Suprapubic skin (tissue), 4 donors: ENCODE results near the gene ACTN3. TPM values are rescaled to one million over a fixed set of nuclear protein-coding genes. Genes with fewer than 3 reads are reported as not detected.

Experiments used
- DNase-seq, 2 donors: peaks; one replicate each; pipeline ENCODE4 v3.0.0-alpha.2; 2019; ENCODE audit warnings: low spot score in 2 of 2
- H3K27ac ChIP-seq: fragments of 200-600 bp; sonication (generic); one replicate; pipeline ENCODE4 v1.5.1; 2019
- H3K27me3 ChIP-seq: fragments of 200-600 bp; sonication (generic); one replicate; pipeline ENCODE4 v1.5.1; 2019
- H3K36me3 ChIP-seq: fragments of 200-600 bp; sonication (generic); one replicate; pipeline ENCODE4 v1.5.1; 2019
- H3K4me1 ChIP-seq: fragments of 200-600 bp; sonication (generic); one replicate; pipeline ENCODE4 v1.5.1; 2019
- H3K4me3 ChIP-seq: fragments of 200-600 bp; sonication (generic); one replicate; pipeline ENCODE4 v1.5.1; 2019; ENCODE audit warnings: mild to moderate bottlenecking
- H3K9me3 ChIP-seq: fragments of 200-600 bp; sonication (generic); one replicate; pipeline ENCODE4 v1.5.1; 2019
- CTCF ChIP-seq, 2 donors: fragments of 200-600 bp in 1 of 2; fragments of 450-650 bp in 1 of 2; sonication (generic) in 1 of 2; IDR thresholded peaks; one replicate each; pipeline ENCODE4 v1.5.1; 2016 to 2019; ENCODE audit warnings: antibody characterized with exemption in 2 of 2, mild to moderate bottlenecking in 1 of 2, moderate library complexity in 1 of 2
- EP300 ChIP-seq: sonication (generic); formaldehyde crosslinking; IDR thresholded peaks from one replicate; pipeline ENCODE4 v1.6.1; 2017; ENCODE audit warnings: antibody characterized with exemption
- POLR2A ChIP-seq, 2 donors: fragments of 450-650 bp; IDR thresholded peaks; one replicate each; pipeline ENCODE4 v1.6.1; 2017; ENCODE audit warnings: antibody characterized with exemption in 2 of 2, mild to moderate bottlenecking in 2 of 2, moderate library complexity in 2 of 2
- POLR2AphosphoS5 ChIP-seq, 3 donors: sonication (generic); formaldehyde crosslinking; IDR thresholded peaks; one replicate each; pipeline ENCODE4 v1.6.1; 2017; ENCODE audit warnings: antibody characterized with exemption in 3 of 3
- WGBS: methylation state at CpG from one replicate; pipeline ENCODE4 v1.1.5; 2018; 5-methylcytosine and 5-hydroxymethylcytosine counted together
- total RNA-seq, 4 donors: library from RNA; depleted of rRNA; stranded (reverse); fragments of >200 nt; gene quantifications; one replicate each; pipeline ENCODE4 v1.1.0, GENCODE V29; 2016

The ACTN3 gene
- not detected for total RNA-seq

GRCh38 chr11:66546368-66546965 lies at the start of gene ACTN3:
Gene ACTN3, plus strand, starts transcription at chr11:66546903. Its CDS starts 35 bp downstream, at chr11:66546938.
- Histone ChIP-seq H3K27me3 (no peaks in the 10 kb centered on the region), H3K4me1 (peaks cover 36% of the 10 kb centered on the region), H3K9me3 (no peaks in the 10 kb centered on the region), H3K36me3 (peaks cover 17% of the 10 kb centered on the region), H3K4me3 (peak within 1 kb of the TSS; percentile 73), H3K27ac (peak within 1 kb of the TSS; percentile 53)
- no peak for DNase-seq
- TF ChIP-seq EP300 (no peak), POLR2AphosphoS5 (IDR thresholded peaks at IDR 0.05) (no peak), POLR2A (IDR thresholded peaks at IDR 0.05) (no peak), CTCF (IDR thresholded peaks at IDR 0.05) (no peak)
- WGBS: 0% methylated on average over 21 of the region's 37 CpGs

GRCh38 chr11:66497206-66497605 lies 49.5 kb upstream of the ACTN3 start:
- TF ChIP-seq CTCF (IDR thresholded peaks at IDR 0.05) (no peak), POLR2AphosphoS5 (IDR thresholded peaks at IDR 0.05) (no peak), EP300 (no peak), POLR2A (IDR thresholded peaks at IDR 0.05) (no peak)
- peaks cover 60% of the 10 kb centered on the region for H3K36me3 ChIP-seq
- no peak overlapping the region for H3K27ac ChIP-seq
- no peaks in the 10 kb centered on the region for H3K4me1 ChIP-seq
- no peaks in the 10 kb centered on the region for H3K27me3 ChIP-seq
- 98% methylated on average over 12 of the region's 16 CpGs for WGBS
- no peak overlapping the region for H3K4me3 ChIP-seq
- DNase-seq: no peak
- no peaks in the 10 kb centered on the region for H3K9me3 ChIP-seq

- DNase-seq: no peak
- Histone ChIP-seq H3K4me3 (no peak overlapping the region), H3K9me3 (no peaks in the 10 kb centered on the region), H3K36me3 (peaks cover 49% of the 10 kb centered on the region), H3K27ac (no peak overlapping the region), H3K4me1 (no peaks in the 10 kb centered on the region), H3K27me3 (no peaks in the 10 kb centered on the region)
- 93% methylated on average over 5 of the region's 5 CpGs for WGBS
- TF ChIP-seq EP300: no peak
- TF ChIP-seq POLR2A (IDR thresholded peaks at IDR 0.05): no peak
- TF ChIP-seq POLR2AphosphoS5 (IDR thresholded peaks at IDR 0.05): no peak
- TF ChIP-seq CTCF (IDR thresholded peaks at IDR 0.05): no peak
These were observed 48.2 kb upstream of the ACTN3 start for GRCh38 chr11:66498506-66498905.

- DNase-seq: no peak
- Histone ChIP-seq H3K27me3 (no peaks in the 10 kb centered on the region), H3K27ac (no peak overlapping the region), H3K36me3 (peaks cover 28% of the 10 kb centered on the region), H3K4me3 (no peak overlapping the region), H3K9me3 (no peaks in the 10 kb centered on the region), H3K4me1 (peaks cover 3% of the 10 kb centered on the region)
- TF ChIP-seq POLR2A (IDR thresholded peaks at IDR 0.05) (no peak), CTCF (IDR thresholded peaks at IDR 0.05) (no peak), POLR2AphosphoS5 (IDR thresholded peaks at IDR 0.05) (no peak), EP300 (no peak)
- 100% methylated on average over 1 of the region's 1 CpG for WGBS
These were observed 41.4 kb upstream of the ACTN3 start for GRCh38 chr11:66505276-66505816.

GRCh38 chr11:66509131-66509561 lies 37.6 kb upstream of the ACTN3 start:
- no peak for DNase-seq
- Histone ChIP-seq H3K36me3 (peaks cover 20% of the 10 kb centered on the region), H3K4me3 (no peak overlapping the region), H3K27me3 (no peaks in the 10 kb centered on the region), H3K9me3 (no peaks in the 10 kb centered on the region), H3K27ac (no peak overlapping the region), H3K4me1 (peaks cover 15% of the 10 kb centered on the region)
- TF ChIP-seq EP300 (no peak), POLR2A (IDR thresholded peaks at IDR 0.05) (no peak), POLR2AphosphoS5 (IDR thresholded peaks at IDR 0.05) (no peak), CTCF (IDR thresholded peaks at IDR 0.05) (no peak)
- 84% methylated on average over 7 of the region's 7 CpGs for WGBS
